IMR-90 (cell line): Measurements from ENCODE around the gene HSPE1. TPM values are rescaled to one million over a fixed set of nuclear protein-coding genes. Genes with fewer than 3 reads are reported as not detected.

Experiments used
- ATAC-seq: fragments of 200-7000 bp; cut with Tn5 transposase; 2 replicates; pipeline ENCODE4 v1.9.1; 2020; ENCODE audit warnings: low read depth, mild to moderate bottlenecking, moderate library complexity
- BruUV-seq: library from RNA; stranded (reverse); fragments of 400-500 nt; replicated peaks from 2 replicates; lab custom pipeline; 2021; lab: Mats Ljungman, UMichigan
- CTCF ChIA-PET: fragments of 300-600 bp; formaldehyde crosslinking; extraction: SDS; loops from one replicate; lab custom pipeline; 2021; ENCODE audit warnings: antibody characterized with exemption; lab: Yijun Ruan, JAX
- POLR2A ChIA-PET: fragments of 300-600 bp; sonication (Branson Sonifier 250); formaldehyde crosslinking; loops from one replicate; lab custom pipeline; 2022; ENCODE audit warnings: antibody characterized with exemption; ENCODE audit not compliant: unreplicated experiment; lab: Charles Lee
- DNase-seq: peaks from one replicate; pipeline ENCODE4 v3.0.0; 2013
- H2AFZ ChIP-seq: replicated peaks from 2 replicates; pipeline ENCODE3; 2013; ENCODE audit warnings: low read length, mild to moderate bottlenecking; ENCODE audit not compliant: poor library complexity
- H2AK5ac ChIP-seq: 2 replicates; pipeline ENCODE4 v1.6.1; 2013; ENCODE audit warnings: low read depth, low read length, inconsistent platforms
- H2AK9ac ChIP-seq: replicated peaks from 2 replicates; pipeline ENCODE3; 2013; ENCODE audit warnings: mild to moderate bottlenecking, low read depth, low read length, moderate library complexity; ENCODE audit not compliant: poor library complexity
- H2BK120ac ChIP-seq: 2 replicates; pipeline ENCODE4 v1.6.1; 2013; ENCODE audit warnings: low read depth, low read length, inconsistent platforms
- H2BK15ac ChIP-seq: 3 replicates; pipeline ENCODE4 v1.6.1; 2013; ENCODE audit warnings: low read depth, low read length, inconsistent platforms
- H2BK20ac ChIP-seq: 2 replicates; pipeline ENCODE4 v1.6.1; 2013; ENCODE audit warnings: low read depth, mild to moderate bottlenecking, inconsistent platforms, low read length, moderate library complexity
- H2BK5ac ChIP-seq: 2 replicates; pipeline ENCODE4 v1.6.1; 2013; ENCODE audit warnings: mild to moderate bottlenecking, low read depth, low read length, inconsistent platforms; ENCODE audit not compliant: poor library complexity, severe bottlenecking
- H3K14ac ChIP-seq: replicated peaks from 2 replicates; pipeline ENCODE4 v1.6.1; 2013; ENCODE audit warnings: low read depth, low read length, inconsistent platforms
- H3K18ac ChIP-seq: 2 replicates; pipeline ENCODE4 v1.6.1; 2013; ENCODE audit warnings: low read depth, low read length, control low read depth
- H3K23ac ChIP-seq: 2 replicates; pipeline ENCODE4 v1.6.1; 2013; ENCODE audit warnings: low read depth, low read length, inconsistent platforms
- H3K27ac ChIP-seq: 2 replicates; pipeline ENCODE4 v1.5.1; 2013; ENCODE audit warnings: mild to moderate bottlenecking, control low read depth, low read length; ENCODE audit not compliant: insufficient read depth
- H3K27me3 ChIP-seq: 2 replicates; pipeline ENCODE4 v1.6.1; 2013; ENCODE audit warnings: low read length; ENCODE audit not compliant: control insufficient read depth, insufficient read depth
- H3K36me3 ChIP-seq: 2 replicates; pipeline ENCODE4 v1.6.1; 2013; ENCODE audit warnings: low read length, mixed read lengths; ENCODE audit not compliant: control insufficient read depth, insufficient read depth
- H3K4ac ChIP-seq: 2 replicates; pipeline ENCODE4 v1.6.1; 2013; ENCODE audit warnings: low read depth, low read length, inconsistent platforms
- H3K4me1 ChIP-seq: 2 replicates; pipeline ENCODE4 v1.6.1; 2013; ENCODE audit warnings: low read length, mixed read lengths; ENCODE audit not compliant: control insufficient read depth, insufficient read depth
- H3K4me2 ChIP-seq: 2 replicates; pipeline ENCODE4 v1.6.1; 2013; ENCODE audit warnings: low read depth, mild to moderate bottlenecking, control low read depth, low read length, moderate library complexity
- H3K4me3 ChIP-seq: 2 replicates; pipeline ENCODE4 v1.5.1; 2013; ENCODE audit warnings: low read depth, mild to moderate bottlenecking, control low read depth, low read length, moderate library complexity; ENCODE audit not compliant: insufficient read depth
- H3K56ac ChIP-seq: 2 replicates; pipeline ENCODE4 v1.6.1; 2013; ENCODE audit warnings: low read length, inconsistent platforms; ENCODE audit not compliant: insufficient read depth; ENCODE audit errors: extremely low read depth
- H3K79me1 ChIP-seq, 2 experiments: 2 replicates each; pipeline ENCODE4 v1.6.1; 2013; ENCODE audit warnings: low read length in 2 of 2, inconsistent platforms in 1 of 2, low read depth in 1 of 2
- H3K9ac ChIP-seq: 2 replicates; pipeline ENCODE4 v1.6.1; 2013; ENCODE audit warnings: low read depth, low read length, control low read depth
- H3K9me1 ChIP-seq: 2 replicates; pipeline ENCODE4 v1.6.1; 2013; ENCODE audit warnings: low read length, inconsistent platforms; ENCODE audit not compliant: insufficient read depth
- H3K9me3 ChIP-seq: 2 replicates; pipeline ENCODE4 v1.6.1; 2013; ENCODE audit warnings: low read length; ENCODE audit not compliant: control insufficient read depth, insufficient read depth
- H4K20me1 ChIP-seq: 2 replicates; pipeline ENCODE4 v1.6.1; 2013; ENCODE audit warnings: low read length, inconsistent platforms; ENCODE audit not compliant: insufficient read depth
- H4K5ac ChIP-seq: 2 replicates; pipeline ENCODE4 v1.6.1; 2013; ENCODE audit warnings: mild to moderate bottlenecking, low read depth, low read length, control low read depth
- H4K8ac ChIP-seq, 2 experiments: 2 replicates each; pipeline ENCODE4 v1.6.1; 2013; ENCODE audit warnings: low read depth in 2 of 2, low read length in 2 of 2, control low read depth in 1 of 2, inconsistent platforms in 1 of 2
- H4K91ac ChIP-seq: 2 replicates; pipeline ENCODE4 v1.6.1; 2013; ENCODE audit warnings: low read depth, low read length, inconsistent platforms; ENCODE audit not compliant: insufficient read depth
- CHD1 ChIP-seq: IDR thresholded peaks from 2 replicates; pipeline ENCODE4 v1.6.1; 2012; ENCODE audit warnings: low read depth, low read length, improper control_type of control experiment
- CTCF ChIP-seq: conservative IDR thresholded peaks from 2 replicates; pipeline ENCODE4 v1.5.1; 2012; ENCODE audit warnings: mild to moderate bottlenecking, low read depth, low read length, improper control_type of control experiment
- MAFK ChIP-seq: IDR thresholded peaks from 2 replicates; pipeline ENCODE4 v1.6.1; 2012; ENCODE audit warnings: low read depth, low read length, improper control_type of control experiment
- MXI1 ChIP-seq: IDR thresholded peaks from 2 replicates; pipeline ENCODE4 v1.6.1; 2012; ENCODE audit warnings: low read depth, mild to moderate bottlenecking, low read length, moderate library complexity, borderline replicate concordance
- NFE2L2 ChIP-seq: fragments of 150-350 bp; IDR thresholded peaks from 2 replicates; pipeline ENCODE4 v1.6.1; 2016; ENCODE audit warnings: low read depth, mild to moderate bottlenecking, low read length
- POLR2A ChIP-seq: IDR thresholded peaks from 2 replicates; pipeline ENCODE4 v1.6.1; 2012; ENCODE audit warnings: mild to moderate bottlenecking, low read depth, low read length
- RFX5 ChIP-seq: IDR thresholded peaks from 2 replicates; pipeline ENCODE4 v1.8.0; 2012; ENCODE audit warnings: low read depth, mild to moderate bottlenecking, low read length, moderate library complexity
- WGBS, 2 experiments: methylation state at CpG; one replicate each; pipeline versions ENCODE4 v1.1.5 to v1.1.7; 2013; ENCODE audit warnings: missing lambda C conversion rate in 2 of 2; ENCODE audit not compliant: insufficient read length in 1 of 2; ENCODE audit errors: extremely low coverage in 2 of 2; 5-methylcytosine and 5-hydroxymethylcytosine counted together
- dilution Hi-C: fragments of 300-500 bp; cut with HindIII; formaldehyde crosslinking; loops from one replicate; pipeline ENCODE4 v1.14.3; 2018; ENCODE audit warnings: low sequenced_read_pairs; ENCODE audit not compliant: unreplicated experiment
- in situ Hi-C: fragments of 300-500 bp; cut with MboI; formaldehyde crosslinking; loops from 3 replicates; pipeline ENCODE4 v1.14.3; 2019; ENCODE audit warnings: low sequenced_read_pairs, inconsistent platforms, mixed read lengths
- intact Hi-C: fragments of 100-400 bp; cut with micrococcal nuclease; formaldehyde crosslinking; loops from 2 replicates; pipeline ENCODE4 v1.10.0; 2022
- polyA plus RNA-seq, 3 experiments: library from polyadenylated mRNA; depleted of rRNA; stranded (reverse); fragments of >200 nt; gene quantifications; 2 replicates each; pipeline ENCODE4 v1.2.3, GENCODE V29; 2012; ENCODE audit warnings: low replicate concordance in 1 of 3
- total RNA-seq: library from RNA; depleted of rRNA; stranded (reverse); fragments of >200 nt; gene quantifications from 2 replicates; pipeline ENCODE4 v1.2.3, GENCODE V29; 2012

The HSPE1 gene
- total and polyA plus RNA-seq, 2 of the 4 experiments (the other 2 are of a cell fraction), result 13.3 to 93.6 TPM

GRCh38 chr2:197539734-197540133, 39.6 kb downstream of the HSPE1 start:
- in situ Hi-C loops (no loop called here), dilution Hi-C loops (no loop called here), intact Hi-C loops (no loop called here)
- Histone ChIP-seq H3K9ac (no peak overlapping the region), H3K27me3 (no peaks in the 10 kb centered on the region), H2AFZ (no peak overlapping the region), H3K14ac (no peak overlapping the region), H4K8ac (no peak overlapping the region), H2BK20ac (no peak overlapping the region), H3K56ac (no peak overlapping the region), H3K36me3 (peaks cover 34% of the 10 kb centered on the region), H2BK15ac (no peak overlapping the region), H3K4ac (no peak overlapping the region), H3K4me1 (no peaks in the 10 kb centered on the region), H3K9me3 (no peaks in the 10 kb centered on the region), H2AK9ac (no peak overlapping the region), H2AK5ac (no peak overlapping the region), H3K9me1 (no peaks in the 10 kb centered on the region), H3K27ac (no peak overlapping the region), H3K4me2 (no peak overlapping the region), H2BK120ac (no peak overlapping the region), H4K5ac (no peak overlapping the region), H3K18ac (no peak overlapping the region), H2BK5ac (no peak overlapping the region), H3K23ac (no peak overlapping the region), H3K4me3 (no peak overlapping the region), H4K20me1 (peaks cover 4% of the 10 kb centered on the region; the same call in 1 of the 2 replicates), H3K79me1 (peaks cover 5 to 31% of the 10 kb centered on the region in 2 experiments), H4K91ac (no peak overlapping the region)
- TF ChIP-seq MXI1 (no peak), CTCF (no peak), CHD1 (no peak), POLR2A (no peak), RFX5 (no peak), NFE2L2 (no peak), MAFK (no peak)
- ATAC-seq, result no peak
- BruUV-seq, result no TSS peak
- CTCF ChIA-PET, result interaction anchor here (0.9 kb wide), 1 partner anchor 14 kb away, joined by 3 read pairs; no protein-coding TSS in a partner anchor
- no peak for DNase-seq
- no CpG with 5 or more reads among the region's 1 CpG for WGBS, 2 experiments
- POLR2A ChIA-PET, result no interaction called here
